ENCODE results near the gene TWIST2.

DNA sequence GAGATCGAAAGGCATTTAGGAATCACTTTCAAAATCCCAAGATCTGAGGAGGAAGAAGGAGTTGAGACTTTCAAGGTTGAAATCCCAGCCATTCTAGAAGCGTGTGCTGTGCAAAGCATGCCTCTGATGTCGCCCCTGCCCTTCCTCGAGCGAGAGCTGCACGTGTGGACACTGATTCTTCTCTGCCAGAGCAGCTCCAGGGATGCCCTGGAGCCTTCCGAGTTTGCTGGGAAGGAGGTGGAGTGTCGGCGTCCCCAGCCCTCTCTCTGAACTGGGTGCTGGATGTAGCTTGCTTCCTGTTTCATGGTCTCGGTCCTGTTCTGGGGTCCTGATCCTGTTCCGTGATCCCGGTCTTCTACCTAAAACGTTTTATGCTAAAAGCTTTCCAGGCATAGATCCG lies 76.1 kb downstream of the TWIST2 start:
- TF ChIP-seq, protein P1, sequence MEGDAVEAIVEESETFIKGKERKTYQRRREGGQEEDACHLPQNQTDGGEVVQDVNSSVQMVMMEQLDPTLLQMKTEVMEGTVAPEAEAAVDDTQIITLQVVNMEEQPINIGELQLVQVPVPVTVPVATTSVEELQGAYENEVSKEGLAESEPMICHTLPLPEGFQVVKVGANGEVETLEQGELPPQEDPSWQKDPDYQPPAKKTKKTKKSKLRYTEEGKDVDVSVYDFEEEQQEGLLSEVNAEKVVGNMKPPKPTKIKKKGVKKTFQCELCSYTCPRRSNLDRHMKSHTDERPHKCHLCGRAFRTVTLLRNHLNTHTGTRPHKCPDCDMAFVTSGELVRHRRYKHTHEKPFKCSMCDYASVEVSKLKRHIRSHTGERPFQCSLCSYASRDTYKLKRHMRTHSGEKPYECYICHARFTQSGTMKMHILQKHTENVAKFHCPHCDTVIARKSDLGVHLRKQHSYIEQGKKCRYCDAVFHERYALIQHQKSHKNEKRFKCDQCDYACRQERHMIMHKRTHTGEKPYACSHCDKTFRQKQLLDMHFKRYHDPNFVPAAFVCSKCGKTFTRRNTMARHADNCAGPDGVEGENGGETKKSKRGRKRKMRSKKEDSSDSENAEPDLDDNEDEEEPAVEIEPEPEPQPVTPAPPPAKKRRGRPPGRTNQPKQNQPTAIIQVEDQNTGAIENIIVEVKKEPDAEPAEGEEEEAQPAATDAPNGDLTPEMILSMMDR (IDR thresholded peaks at IDR 0.05) = no peak
- TF ChIP-seq POLR2A (IDR thresholded peaks at IDR 0.05) (no peak), EP300 (IDR thresholded peaks at IDR 0.05) (no peak), POLR2AphosphoS5 (IDR thresholded peaks at IDR 0.05) (no peak)

All from stomach (tissue), 4 donors.